Tibial nerve (tissue), 4 donors: Measurements from ENCODE around the gene MYO1H. TPM values are rescaled to one million over a fixed set of nuclear protein-coding genes. Genes with fewer than 3 reads are reported as not detected.

Experiments used
- DNase-seq, 2 donors: peaks; one replicate each; pipeline ENCODE4 v3.0.0-alpha.2; 2019; ENCODE audit warnings: low spot score in 2 of 2
- H3K27ac ChIP-seq, 4 donors: fragments of 200-600 bp; sonication (generic) in 3 of 4; one replicate each; pipeline ENCODE4 v1.5.1; 2017 to 2019; ENCODE audit warnings: mild to moderate bottlenecking in 1 of 4
- H3K27me3 ChIP-seq, 2 donors: fragments of 200-600 bp; sonication (generic) in 1 of 2; one replicate each; pipeline versions ENCODE4 v1.5.1 to v1.6.0; 2017 to 2019
- H3K36me3 ChIP-seq, 3 donors: fragments of 200-600 bp; sonication (generic); one replicate each; pipeline ENCODE4 v1.5.1; 2018 to 2019
- H3K4me1 ChIP-seq, 4 donors: fragments of 200-600 bp; sonication (generic) in 3 of 4; one replicate each; pipeline ENCODE4 v1.5.1; 2017 to 2019
- H3K4me3 ChIP-seq, 4 donors: fragments of 200-600 bp; sonication (generic) in 3 of 4; one replicate each; pipeline ENCODE4 v1.5.1; 2017 to 2019; ENCODE audit warnings: mild to moderate bottlenecking in 1 of 4, moderate library complexity in 1 of 4
- H3K9me3 ChIP-seq, 4 donors: fragments of 200-600 bp; sonication (generic) in 3 of 4; one replicate each; pipeline ENCODE4 v1.5.1; 2017 to 2019
- CTCF ChIP-seq, 5 experiments: fragments of 200-600 bp in 3 of 5; fragments of 450-650 bp in 2 of 5; sonication (generic) in 3 of 5; IDR thresholded peaks; one replicate each; pipeline ENCODE4 v1.5.1; 2016 to 2019; ENCODE audit warnings: antibody characterized with exemption in 5 of 5, mild to moderate bottlenecking in 3 of 5, moderate library complexity in 2 of 5
- EP300 ChIP-seq, 2 donors: sonication (generic); formaldehyde crosslinking; IDR thresholded peaks; one replicate each; pipeline ENCODE4 v1.6.1; 2017; ENCODE audit warnings: antibody characterized with exemption in 2 of 2, mild to moderate bottlenecking in 1 of 2
- POLR2A ChIP-seq, 2 donors: fragments of 450-650 bp; IDR thresholded peaks; one replicate each; pipeline ENCODE4 v1.6.1; 2017; ENCODE audit warnings: antibody characterized with exemption in 2 of 2, mild to moderate bottlenecking in 2 of 2, moderate library complexity in 2 of 2
- WGBS, 2 donors: methylation state at CpG; one replicate each; pipeline ENCODE4 v1.1.5; 2018; 5-methylcytosine and 5-hydroxymethylcytosine counted together
- total RNA-seq, 4 donors: library from RNA; depleted of rRNA; stranded (reverse); fragments of >200 nt; gene quantifications; one replicate each; pipeline ENCODE4 v1.1.0, GENCODE V29; 2016

MYO1H gene
- total RNA-seq, 4 donors from 2014 or later = 0.20 TPM; not detected in 3

- H3K36me3 ChIP-seq = no peaks in the 10 kb centered on the region
- TF ChIP-seq EP300 (IDR thresholded peaks at IDR 0.05) (no peak), POLR2A (IDR thresholded peaks at IDR 0.05) (no peak), CTCF (IDR thresholded peaks at IDR 0.05) (no peak)
- H3K4me1 ChIP-seq = no peaks in the 10 kb centered on the region
- H3K4me3 ChIP-seq = no peak overlapping the region
- H3K27me3 ChIP-seq = peaks cover 0 to 9% of the 10 kb centered on the region in 2 donors
- DNase-seq = no peak
- 69 to 75% methylated on average over 10 of the region's 10 CpGs for WGBS, 2 donors
- no peak overlapping the region for H3K27ac ChIP-seq
- H3K9me3 ChIP-seq = no peaks in the 10 kb centered on the region
Observed at GRCh38 chr12:109358154-109358869, 10.6 kb downstream of the MYO1H start.

- Histone ChIP-seq H3K36me3 (no peaks in the 10 kb centered on the region), H3K4me3 (no peak overlapping the region), H3K4me1 (no peaks in the 10 kb centered on the region), H3K9me3 (no peaks in the 10 kb centered on the region), H3K27ac (no peak overlapping the region), H3K27me3 (peaks cover 0 to 10% of the 10 kb centered on the region in 2 donors)
- 60 to 62% methylated on average over 20 of the region's 20 CpGs for WGBS, 2 donors
- no peak for DNase-seq
- TF ChIP-seq EP300 (IDR thresholded peaks at IDR 0.05) = no peak
- TF ChIP-seq CTCF (IDR thresholded peaks at IDR 0.05) = no peak
- no peak for TF ChIP-seq POLR2A (IDR thresholded peaks at IDR 0.05)
Observed at GRCh38 chr12:109359131-109359690, 11.5 kb downstream of the MYO1H start.

GRCh38 chr12:109369831-109370230 lies 22.1 kb downstream of the MYO1H start:
- WGBS, 2 donors = 85 to 91% methylated on average over 5 of the region's 5 CpGs
- no peaks in the 10 kb centered on the region for H3K4me1 ChIP-seq
- H3K27me3 ChIP-seq = no peaks in the 10 kb centered on the region
- no peaks in the 10 kb centered on the region for H3K36me3 ChIP-seq
- H3K27ac ChIP-seq = no peak overlapping the region
- H3K9me3 ChIP-seq = no peaks in the 10 kb centered on the region
- no peak overlapping the region for H3K4me3 ChIP-seq
- DNase-seq = no peak
- TF ChIP-seq EP300 (IDR thresholded peaks at IDR 0.05) (no peak), POLR2A (IDR thresholded peaks at IDR 0.05) (no peak), CTCF (IDR thresholded peaks at IDR 0.05) (no peak)

- Histone ChIP-seq H3K4me3 (no peak overlapping the region), H3K9me3 (no peaks in the 10 kb centered on the region), H3K27ac (no peak overlapping the region), H3K27me3 (peaks cover 0 to 14% of the 10 kb centered on the region in 2 donors), H3K36me3 (no peaks in the 10 kb centered on the region), H3K4me1 (no peaks in the 10 kb centered on the region)
- no peak for TF ChIP-seq POLR2A (IDR thresholded peaks at IDR 0.05)
- no peak for TF ChIP-seq CTCF (IDR thresholded peaks at IDR 0.05)
- no peak for TF ChIP-seq EP300 (IDR thresholded peaks at IDR 0.05)
- no peak for DNase-seq
- 65 to 68% methylated on average over 2 of the region's 2 CpGs for WGBS, 2 donors
Observed at GRCh38 chr12:109377139-109377685, 29.5 kb downstream of the MYO1H start.

GRCh38 chr12:109378569-109378968 lies 30.9 kb downstream of the MYO1H start:
- H3K9me3 ChIP-seq = no peaks in the 10 kb centered on the region
- no peak for DNase-seq
- H3K4me3 ChIP-seq = no peak overlapping the region
- TF ChIP-seq POLR2A (IDR thresholded peaks at IDR 0.05) (no peak), EP300 (IDR thresholded peaks at IDR 0.05) (no peak), CTCF (IDR thresholded peaks at IDR 0.05) (no peak)
- H3K4me1 ChIP-seq = no peaks in the 10 kb centered on the region
- H3K27me3 ChIP-seq = peaks cover 0 to 14% of the 10 kb centered on the region in 2 donors
- no peaks in the 10 kb centered on the region for H3K36me3 ChIP-seq
- WGBS, 2 donors = 56 to 68% methylated on average over 5 of the region's 5 CpGs
- H3K27ac ChIP-seq = no peak overlapping the region
